Left cardiac atrium (tissue), 4 donors: ENCODE measurements around the gene COX15. TPM values are rescaled to one million over a fixed set of nuclear protein-coding genes. Genes with fewer than 3 reads are reported as not detected.
A peak's percentile ranks its signal among the peaks of the same experiment; 100 is the strongest.

Source experiments
- ATAC-seq, 2 donors: fragments of 200-7000 bp; cut with Tn5 transposase; one replicate each; pipeline ENCODE4 v1.9.1; 2020; ENCODE audit warnings: mild to moderate bottlenecking in 2 of 2, moderate library complexity in 2 of 2
- DNase-seq: peaks from one replicate; pipeline ENCODE4 v3.0.0-alpha.2; 2020
- intact Hi-C, 2 donors: fragments of 100-400 bp; cut with DNase I; formaldehyde crosslinking; loops; one replicate each; pipeline versions ENCODE4 v1.14.1 to v1.15.1; 2022 to 2023
- total RNA-seq, 2 donors: library from RNA; stranded (reverse); fragmentation: NEBNext Ultra II Directional; extraction: Animal tissue kit (Norgen Biotek cat#: 25700); gene quantifications; one replicate each; pipeline ENCODE4 v1.2.1, GENCODE V29; 2021
- donor health status: DM: no; HTN: yes; CAD: no.
- donor health status: DM: no; HTN: yes; CAD: no; lungs with severe emphysema.
- donor health status: DM: yes; HTN: yes; CAD: no.
- donor health status: Dilated cardiomyopathy.

Gene COX15
- total RNA-seq, 2 donors from 2014 or later: 22.7 to 23.3 TPM

- ATAC-seq (no peak), DNase-seq (no peak)
- intact Hi-C loops: no loop called here
These were observed 42.5 kb downstream of the COX15 start for GRCh38 chr10:99689461-99689860.

- peak in 1 of 2 donors; percentile 58 for ATAC-seq
These were observed 46.3 kb downstream of the COX15 start for GRCh38 chr10:99685597-99685967.

GRCh38 chr10:99682752-99683151, 49.2 kb downstream of the COX15 start:
- intact Hi-C loops: no loop called here

More at GRCh38 chr10:99685597-99685967, 46.3 kb downstream of the COX15 start:
- intact Hi-C loops: no loop called here
- no peak for DNase-seq

More at GRCh38 chr10:99682752-99683151, 49.2 kb downstream of the COX15 start:
- DNase-seq: no peak
- ATAC-seq: peak in 1 of 2 donors; percentile 53

Other genes starting within 250 kb of the COX15 start
- not detected for gene NKX2-3, start 199.2 kb downstream of the COX15 start, total RNA-seq
- gene SLC25A28, start 111.7 kb downstream of the COX15 start, total RNA-seq: 10 to 100 TPM; 38.2 to 46.4 TPM
- 1 to 10 TPM; 3.0 to 6.2 TPM for gene ENTPD7, start 72.6 kb downstream of the COX15 start, total RNA-seq
- gene CUTC, start 107 bp upstream of the COX15 start, total RNA-seq: 10 to 100 TPM; 18.9 to 23.4 TPM
- gene ABCC2, start 50.5 kb upstream of the COX15 start, total RNA-seq: under 1 TPM; 0.53 to 0.94 TPM